ENCODE results near the gene IPO7. TPM values are rescaled to one million over a fixed set of nuclear protein-coding genes. Genes with fewer than 3 reads are reported as not detected.

The IPO7 gene
- total and polyA plus RNA-seq, 4 donors: 6.4 to 47.1 (median 32.2) TPM

GRCh38 chr11:9470765-9471164 lies 86.3 kb downstream of the IPO7 start:
- Histone ChIP-seq H3K27ac (ENCODE audit: low read depth in 1 of 2, low read length in 2 of 2) (no peak overlapping the region), H3K4me3 (ENCODE audit: low read depth in 1 of 3, low read length in 3 of 3) (no peak overlapping the region), H3K4me1 (ENCODE audit: control insufficient read depth in 4 of 4, insufficient read depth in 4 of 4, low read length in 3 of 4) (no peaks in the 10 kb centered on the region), H3K36me3 (ENCODE audit: control insufficient read depth in 4 of 4, insufficient read depth in 3 of 4, low read depth in 1 of 4, low read length in 3 of 4) (peaks cover 2 to 23% (median 16%) of the 10 kb centered on the region in 4 donors), H3K9me3 (ENCODE audit: control insufficient read depth in 4 of 4, low read length in 3 of 4) (no peaks in the 10 kb centered on the region), H3K27me3 (ENCODE audit: control insufficient read depth in 4 of 4, insufficient read depth in 4 of 4, low read length in 3 of 4) (no peaks in the 10 kb centered on the region), H3K9ac (ENCODE audit: low read depth in 1 of 2, low read length in 2 of 2) (no peak overlapping the region)
- TF ChIP-seq NR2F2 (IDR thresholded peaks at IDR 0.05) (no peak), YY1 (IDR thresholded peaks at IDR 0.05) (no peak), MAX (IDR thresholded peaks at IDR 0.05) (no peak), RAD21 (IDR thresholded peaks at IDR 0.05) (no peak), ATF3 (IDR thresholded peaks at IDR 0.05) (no peak), TAF1 (conservative IDR thresholded peaks at IDR 0.05) (no peak), JUND (IDR thresholded peaks at IDR 0.05) (no peak), GABPA (IDR thresholded peaks at IDR 0.05 in 1 of 2, conservative IDR thresholded peaks at IDR 0.05 in 1 of 2) (no peak), SP1 (IDR thresholded peaks at IDR 0.05) (no peak), ZBTB33 (IDR thresholded peaks at IDR 0.05) (no peak), EGR1 (IDR thresholded peaks at IDR 0.05; ENCODE audit: low read depth in 2 of 2) (no peak), RXRA (IDR thresholded peaks at IDR 0.05) (no peak), REST (IDR thresholded peaks at IDR 0.05) (no peak), HNF4A (conservative IDR thresholded peaks at IDR 0.05) (no peak), CTCF (IDR thresholded peaks at IDR 0.05; ENCODE audit: low read depth, low read length, missing input control) (no peak), FOXA2 (IDR thresholded peaks at IDR 0.05) (no peak), FOXA1 (IDR thresholded peaks at IDR 0.05) (no peak)
- DNase-seq (ENCODE audit: low spot score): no peak
- 93% methylated on average over 4 of the region's 4 CpGs for WGBS

- no peak overlapping the region for H3K27ac ChIP-seq (ENCODE audit: low read depth in 1 of 2, low read length in 2 of 2)
- H3K4me1 ChIP-seq (ENCODE audit: control insufficient read depth in 4 of 4, insufficient read depth in 4 of 4, low read length in 3 of 4): no peaks in the 10 kb centered on the region
- no peaks in the 10 kb centered on the region for H3K27me3 ChIP-seq (ENCODE audit: control insufficient read depth in 4 of 4, insufficient read depth in 4 of 4, low read length in 3 of 4)
- no peak for DNase-seq (ENCODE audit: low spot score)
- no peak overlapping the region for H3K9ac ChIP-seq (ENCODE audit: low read depth in 1 of 2, low read length in 2 of 2)
- no peak overlapping the region for H3K4me3 ChIP-seq (ENCODE audit: low read depth in 1 of 3, low read length in 3 of 3)
- H3K36me3 ChIP-seq (ENCODE audit: control insufficient read depth in 4 of 4, insufficient read depth in 3 of 4, low read depth in 1 of 4, low read length in 3 of 4): peaks cover 4 to 28% (median 18%) of the 10 kb centered on the region in 4 donors
- no peaks in the 10 kb centered on the region for H3K9me3 ChIP-seq (ENCODE audit: control insufficient read depth in 4 of 4, low read length in 3 of 4)
- TF ChIP-seq MAX (IDR thresholded peaks at IDR 0.05) (no peak), RXRA (IDR thresholded peaks at IDR 0.05) (no peak), NR2F2 (IDR thresholded peaks at IDR 0.05) (no peak), RAD21 (IDR thresholded peaks at IDR 0.05) (no peak), JUND (IDR thresholded peaks at IDR 0.05) (no peak)
Observed at GRCh38 chr11:9473408-9473807, 89.0 kb downstream of the IPO7 start.
